ENCODE data around the gene KRTAP4-2.

Gene KRTAP4-2

GRCh38 chr17:41131979-41132378 is 46.0 kb downstream of the KRTAP4-2 start:
- no peak for TF ChIP-seq CTCF (IDR thresholded peaks at IDR 0.05; ENCODE audit: borderline replicate concordance, insufficient read depth, low read depth, low read length)
- H3K4me3 ChIP-seq (ENCODE audit: low read depth, low read length): no peak overlapping the region
